GM12878 (cell line): Measurements from ENCODE around the gene ATCAY. TPM values are rescaled to one million over a fixed set of nuclear protein-coding genes. Genes with fewer than 3 reads are reported as not detected.
A peak's percentile ranks its signal among the peaks of the same experiment; 100 is the strongest.

Experiments
- ATAC-seq: fragments of 200-7000 bp; cut with Tn5 transposase; 3 replicates; pipeline ENCODE4 v1.9.1; 2020; ENCODE audit warnings: mild to moderate bottlenecking, moderate library complexity
- BruUV-seq: library from RNA; stranded (reverse); fragments of 400-500 nt; replicated peaks from 2 replicates; lab custom pipeline; 2021; lab: Mats Ljungman, UMichigan
- CTCF ChIA-PET: fragments of 300-600 bp; sonication (Branson Sonifier 250); formaldehyde crosslinking; extraction: SDS; loops from one replicate; lab custom pipeline; 2021; ENCODE audit warnings: inconsistent platforms; lab: Yijun Ruan, JAX
- POLR2A ChIA-PET: fragments of 350-600 bp; formaldehyde crosslinking; extraction: SDS; loops from one replicate; lab custom pipeline; 2021; ENCODE audit warnings: inconsistent platforms; lab: Charles Lee
- RAD21 ChIA-PET: fragments of 300-600 bp; sonication (Branson Sonifier 250); formaldehyde crosslinking; loops from one replicate; lab custom pipeline; 2023; ENCODE audit warnings: antibody characterized with exemption; ENCODE audit not compliant: unreplicated experiment; lab: Charles Lee
- SMC1A ChIA-PET: fragments of 300-600 bp; sonication (Branson Sonifier 250); formaldehyde crosslinking; loops from one replicate; lab custom pipeline; 2023; ENCODE audit not compliant: unreplicated experiment, uncharacterized antibody; lab: Charles Lee
- DNase-seq: peaks from one replicate; pipeline ENCODE4 v3.0.0-alpha.2; 2011; ENCODE audit warnings: low read depth, low spot score
- FAIRE-seq: peaks from 3 replicates; lab custom pipeline; 2011; peaks lifted over from hg19 to GRCh38; lab: Jason Lieb, UNC
- H2AFZ ChIP-seq: 2 replicates; pipeline ENCODE4 v1.6.0; 2011; ENCODE audit warnings: low read depth, low read length, control low read depth; ENCODE audit not compliant: control insufficient read depth
- H3K27ac ChIP-seq: 2 replicates; pipeline ENCODE4 v1.5.1; 2011; ENCODE audit warnings: control low read depth; ENCODE audit not compliant: control insufficient read depth, insufficient read depth
- H3K27me3 ChIP-seq, 2 experiments: replicated peaks in 1 of 2; 2 replicates each; pipeline versions ENCODE4 v1.6.0 to v1.6.1; 2011; ENCODE audit warnings: low read length in 1 of 2; ENCODE audit not compliant: control insufficient read depth in 2 of 2, insufficient read depth in 2 of 2
- H3K36me3 ChIP-seq, 2 experiments: 2 replicates each; pipeline ENCODE4 v1.5.1; 2011; ENCODE audit warnings: low read length in 1 of 2; ENCODE audit not compliant: control insufficient read depth in 2 of 2, insufficient read depth in 2 of 2
- H3K4me1 ChIP-seq: 2 replicates; pipeline ENCODE4 v1.6.1; 2011; ENCODE audit warnings: mild to moderate bottlenecking, low read length, moderate library complexity, mixed read lengths; ENCODE audit not compliant: control insufficient read depth, insufficient read depth
- H3K4me2 ChIP-seq: 2 replicates; pipeline ENCODE4 v1.6.0; 2011; ENCODE audit warnings: control low read depth; ENCODE audit not compliant: control insufficient read depth, insufficient read depth
- H3K4me3 ChIP-seq: fragments of 200-600 bp; sonication (generic); 2 replicates; pipeline ENCODE4 v1.5.1; 2016
- H3K79me2 ChIP-seq: 2 replicates; pipeline ENCODE4 v1.6.0; 2011; ENCODE audit warnings: low read length; ENCODE audit not compliant: control insufficient read depth, insufficient read depth
- H3K9ac ChIP-seq: 2 replicates; pipeline ENCODE4 v1.8.0; 2011; ENCODE audit warnings: low read length, control low read depth, mixed read lengths; ENCODE audit not compliant: control insufficient read depth, insufficient read depth
- H3K9me3 ChIP-seq: replicated peaks from 3 replicates; pipeline ENCODE4 v1.5.1; 2011; ENCODE audit warnings: mild to moderate bottlenecking, low read length; ENCODE audit not compliant: control insufficient read depth, insufficient read depth
- H4K20me1 ChIP-seq: 2 replicates; pipeline ENCODE4 v1.6.0; 2011; ENCODE audit not compliant: control insufficient read depth, insufficient read depth
- FOXK2 ChIP-seq: fragments of 450-650 bp; IDR thresholded peaks from 2 replicates; pipeline ENCODE4 v1.6.1; 2017; ENCODE audit warnings: mild to moderate bottlenecking, moderate library complexity
- KLF5 ChIP-seq: fragments of 450-650 bp; IDR thresholded peaks from 2 replicates; pipeline ENCODE4 v1.6.1; 2014; ENCODE audit warnings: mild to moderate bottlenecking; ENCODE audit not compliant: partially characterized antibody
- MYC ChIP-seq: IDR thresholded peaks from 2 replicates; pipeline ENCODE4 v1.6.1; 2011; ENCODE audit warnings: mild to moderate bottlenecking, low read length, moderate library complexity, inconsistent platforms; ENCODE audit not compliant: insufficient read depth, insufficient replicate concordance, insufficient read length, severe bottlenecking
- NR2C2 ChIP-seq: IDR thresholded peaks from 2 replicates; pipeline ENCODE4 v1.6.1; 2011; ENCODE audit warnings: borderline replicate concordance, low read depth; ENCODE audit not compliant: control insufficient read depth, insufficient read length
- SMAD1 ChIP-seq: fragments of 450-650 bp; IDR thresholded peaks from 2 replicates; pipeline ENCODE4 v1.6.1; 2018; ENCODE audit warnings: mild to moderate bottlenecking, low read depth; ENCODE audit not compliant: partially characterized antibody
- STAT3 ChIP-seq: IDR thresholded peaks from 2 replicates; pipeline ENCODE4 v1.6.1; 2011; ENCODE audit warnings: low read depth, low read length, improper control_type of control experiment
- ZBED1 ChIP-seq: IDR thresholded peaks from 2 replicates; pipeline ENCODE4 v1.6.1; 2016; ENCODE audit warnings: borderline replicate concordance
- WGBS: methylation state at CpG from one replicate; pipeline ENCODE4 v1.1.6; 2016; ENCODE audit warnings: low lambda C conversion rate; ENCODE audit not compliant: insufficient replicate concordance, insufficient coverage; ENCODE audit errors: missing lambda C conversion rate; 5-methylcytosine and 5-hydroxymethylcytosine counted together
- in situ Hi-C: fragments of 300-500 bp; cut with MboI; formaldehyde crosslinking; loops from 9 replicates; pipeline ENCODE4 v1.14.3; 2018; ENCODE audit warnings: mixed read lengths
- intact Hi-C: fragments of 100-400 bp; cut with micrococcal nuclease; formaldehyde crosslinking; loops from one replicate; pipeline ENCODE4 v1.14.2; 2022; ENCODE audit not compliant: unreplicated experiment
- polyA plus RNA-seq, 11 experiments: library from polyadenylated mRNA; depleted of rRNA in 4 of 11; unstranded in 6 of 11; stranded (reverse) in 5 of 11; fragments of >200 nt; fragmentation: Nextera tagmentation in 4 of 11; fragmentation: Illumina TruSeq in 1 of 11; extraction: Ambion mirVana in 4 of 11; extraction: Trizol in 1 of 11; gene quantifications; 1 replicate in 1 of 11; 2 replicates in 10 of 11; pipeline versions ENCODE4 v1.2.1 to v1.2.3, GENCODE V29; 2011 to 2016; ENCODE audit warnings: inconsistent platforms in 2 of 11, missing spikeins in 2 of 11, low read depth in 1 of 11
- total RNA-seq, 4 experiments: library from RNA; depleted of rRNA in 3 of 4; stranded (reverse); fragments of >200 nt in 3 of 4; fragmentation: Illumina TruSeq in 1 of 4; extraction: Trizol in 1 of 4; gene quantifications; 2 replicates each; pipeline versions ENCODE4 v1.2.1 to v1.2.3, GENCODE V29; 2013 to 2021
- TF ChIP-seq, protein P1 (sequence below): IDR thresholded peaks from 2 replicates; pipeline ENCODE4 v1.6.1; 2012; ENCODE audit warnings: improper control_type of control experiment, low read depth, low read length; ENCODE audit not compliant: insufficient replicate concordance
- TF ChIP-seq, protein P2 (sequence below): fragments of 450-650 bp; IDR thresholded peaks from 2 replicates; pipeline ENCODE4 v1.6.1; 2016; ENCODE audit warnings: mild to moderate bottlenecking, moderate library complexity, borderline replicate concordance
- TF ChIP-seq, protein P3 (sequence below): fragments of 450-650 bp; IDR thresholded peaks from 2 replicates; pipeline ENCODE4 v1.6.1; 2018; ENCODE audit warnings: borderline replicate concordance, mild to moderate bottlenecking; ENCODE audit not compliant: partially characterized antibody

The ATCAY gene
- total and polyA plus RNA-seq, 10 of the 15 experiments (the other 5 are each of a cell fraction or from before 2014, with no cell fraction given): under 0.01 to 0.04 (median 0.02) TPM; not detected in 4

DNA sequence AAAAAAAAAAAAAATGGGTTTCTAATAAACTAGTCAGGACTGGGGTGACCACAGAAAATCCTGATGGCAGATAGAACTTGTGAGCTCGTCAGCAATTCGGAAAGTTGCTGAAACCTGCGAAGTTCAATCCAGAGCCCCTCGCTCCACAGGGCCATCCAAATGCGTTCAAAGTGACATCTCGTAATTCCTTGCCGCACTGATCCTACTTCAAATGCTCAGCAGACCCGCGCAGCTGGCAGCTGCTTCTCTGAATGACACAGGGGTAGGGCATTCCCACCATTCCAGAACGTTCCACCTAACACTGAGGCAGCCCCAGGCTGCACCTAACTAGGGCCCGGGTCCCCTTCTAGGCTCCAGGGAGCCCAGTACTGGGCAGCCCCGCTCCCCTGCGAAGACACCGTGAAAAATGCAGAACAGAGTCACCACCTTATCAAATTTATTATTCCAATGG is 95.2 kb downstream of the ATCAY start:
- ChIA-PET RAD21 (no interaction called here), POLR2A (interaction anchor here (0.6 kb wide), 1 partner anchor 19 kb away, joined by 3 read pairs; no protein-coding TSS in a partner anchor), CTCF (interaction anchor here (0.7 kb wide), 1 partner anchor 15 kb away, joined by 5 read pairs; no protein-coding TSS in a partner anchor), SMC1A (no interaction called here)
- H4K20me1 ChIP-seq: peaks cover 25% of the 10 kb centered on the region
- 89% methylated on average over 14 of the region's 14 CpGs for WGBS
- H2AFZ ChIP-seq: no peak overlapping the region
- H3K4me1 ChIP-seq: peaks cover 7% of the 10 kb centered on the region
- no peak overlapping the region for H3K4me2 ChIP-seq
- DNase-seq (no peak), ATAC-seq (no peak), FAIRE-seq (no peak)
- no peak overlapping the region for H3K27ac ChIP-seq
- in situ Hi-C loops: no loop called here
- H3K9me3 ChIP-seq: no peaks in the 10 kb centered on the region
- intact Hi-C loops: no loop called here
- H3K79me2 ChIP-seq: peaks cover 33% of the 10 kb centered on the region
- H3K9ac ChIP-seq: no peak overlapping the region
- peaks cover 22 to 46% of the 10 kb centered on the region in 2 experiments for H3K36me3 ChIP-seq
- no peaks in the 10 kb centered on the region for H3K27me3 ChIP-seq
- H3K4me3 ChIP-seq: no peak overlapping the region
- no TSS peak for BruUV-seq
- no peak for TF ChIP-seq NR2C2
- TF ChIP-seq MYC: no peak
- no peak for TF ChIP-seq STAT3
- TF ChIP-seq, protein P1, sequence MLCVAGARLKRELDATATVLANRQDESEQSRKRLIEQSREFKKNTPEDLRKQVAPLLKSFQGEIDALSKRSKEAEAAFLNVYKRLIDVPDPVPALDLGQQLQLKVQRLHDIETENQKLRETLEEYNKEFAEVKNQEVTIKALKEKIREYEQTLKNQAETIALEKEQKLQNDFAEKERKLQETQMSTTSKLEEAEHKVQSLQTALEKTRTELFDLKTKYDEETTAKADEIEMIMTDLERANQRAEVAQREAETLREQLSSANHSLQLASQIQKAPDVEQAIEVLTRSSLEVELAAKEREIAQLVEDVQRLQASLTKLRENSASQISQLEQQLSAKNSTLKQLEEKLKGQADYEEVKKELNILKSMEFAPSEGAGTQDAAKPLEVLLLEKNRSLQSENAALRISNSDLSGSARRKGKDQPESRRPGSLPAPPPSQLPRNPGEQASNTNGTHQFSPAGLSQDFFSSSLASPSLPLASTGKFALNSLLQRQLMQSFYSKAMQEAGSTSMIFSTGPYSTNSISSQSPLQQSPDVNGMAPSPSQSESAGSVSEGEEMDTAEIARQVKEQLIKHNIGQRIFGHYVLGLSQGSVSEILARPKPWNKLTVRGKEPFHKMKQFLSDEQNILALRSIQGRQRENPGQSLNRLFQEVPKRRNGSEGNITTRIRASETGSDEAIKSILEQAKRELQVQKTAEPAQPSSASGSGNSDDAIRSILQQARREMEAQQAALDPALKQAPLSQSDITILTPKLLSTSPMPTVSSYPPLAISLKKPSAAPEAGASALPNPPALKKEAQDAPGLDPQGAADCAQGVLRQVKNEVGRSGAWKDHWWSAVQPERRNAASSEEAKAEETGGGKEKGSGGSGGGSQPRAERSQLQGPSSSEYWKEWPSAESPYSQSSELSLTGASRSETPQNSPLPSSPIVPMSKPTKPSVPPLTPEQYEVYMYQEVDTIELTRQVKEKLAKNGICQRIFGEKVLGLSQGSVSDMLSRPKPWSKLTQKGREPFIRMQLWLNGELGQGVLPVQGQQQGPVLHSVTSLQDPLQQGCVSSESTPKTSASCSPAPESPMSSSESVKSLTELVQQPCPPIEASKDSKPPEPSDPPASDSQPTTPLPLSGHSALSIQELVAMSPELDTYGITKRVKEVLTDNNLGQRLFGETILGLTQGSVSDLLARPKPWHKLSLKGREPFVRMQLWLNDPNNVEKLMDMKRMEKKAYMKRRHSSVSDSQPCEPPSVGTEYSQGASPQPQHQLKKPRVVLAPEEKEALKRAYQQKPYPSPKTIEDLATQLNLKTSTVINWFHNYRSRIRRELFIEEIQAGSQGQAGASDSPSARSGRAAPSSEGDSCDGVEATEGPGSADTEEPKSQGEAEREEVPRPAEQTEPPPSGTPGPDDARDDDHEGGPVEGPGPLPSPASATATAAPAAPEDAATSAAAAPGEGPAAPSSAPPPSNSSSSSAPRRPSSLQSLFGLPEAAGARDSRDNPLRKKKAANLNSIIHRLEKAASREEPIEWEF: no peak
- TF ChIP-seq, protein P2, sequence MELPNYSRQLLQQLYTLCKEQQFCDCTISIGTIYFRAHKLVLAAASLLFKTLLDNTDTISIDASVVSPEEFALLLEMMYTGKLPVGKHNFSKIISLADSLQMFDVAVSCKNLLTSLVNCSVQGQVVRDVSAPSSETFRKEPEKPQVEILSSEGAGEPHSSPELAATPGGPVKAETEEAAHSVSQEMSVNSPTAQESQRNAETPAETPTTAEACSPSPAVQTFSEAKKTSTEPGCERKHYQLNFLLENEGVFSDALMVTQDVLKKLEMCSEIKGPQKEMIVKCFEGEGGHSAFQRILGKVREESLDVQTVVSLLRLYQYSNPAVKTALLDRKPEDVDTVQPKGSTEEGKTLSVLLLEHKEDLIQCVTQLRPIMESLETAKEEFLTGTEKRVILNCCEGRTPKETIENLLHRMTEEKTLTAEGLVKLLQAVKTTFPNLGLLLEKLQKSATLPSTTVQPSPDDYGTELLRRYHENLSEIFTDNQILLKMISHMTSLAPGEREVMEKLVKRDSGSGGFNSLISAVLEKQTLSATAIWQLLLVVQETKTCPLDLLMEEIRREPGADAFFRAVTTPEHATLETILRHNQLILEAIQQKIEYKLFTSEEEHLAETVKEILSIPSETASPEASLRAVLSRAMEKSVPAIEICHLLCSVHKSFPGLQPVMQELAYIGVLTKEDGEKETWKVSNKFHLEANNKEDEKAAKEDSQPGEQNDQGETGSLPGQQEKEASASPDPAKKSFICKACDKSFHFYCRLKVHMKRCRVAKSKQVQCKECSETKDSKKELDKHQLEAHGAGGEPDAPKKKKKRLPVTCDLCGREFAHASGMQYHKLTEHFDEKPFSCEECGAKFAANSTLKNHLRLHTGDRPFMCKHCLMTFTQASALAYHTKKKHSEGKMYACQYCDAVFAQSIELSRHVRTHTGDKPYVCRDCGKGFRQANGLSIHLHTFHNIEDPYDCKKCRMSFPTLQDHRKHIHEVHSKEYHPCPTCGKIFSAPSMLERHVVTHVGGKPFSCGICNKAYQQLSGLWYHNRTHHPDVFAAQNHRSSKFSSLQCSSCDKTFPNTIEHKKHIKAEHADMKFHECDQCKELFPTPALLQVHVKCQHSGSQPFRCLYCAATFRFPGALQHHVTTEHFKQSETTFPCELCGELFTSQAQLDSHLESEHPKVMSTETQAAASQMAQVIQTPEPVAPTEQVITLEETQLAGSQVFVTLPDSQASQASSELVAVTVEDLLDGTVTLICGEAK: no peak
- TF ChIP-seq KLF5: no peak
- peak; percentile 18; the same call in 1 of the 2 replicates for TF ChIP-seq ZBED1
- TF ChIP-seq FOXK2: no peak
- TF ChIP-seq SMAD1: no peak
- TF ChIP-seq, protein P3, sequence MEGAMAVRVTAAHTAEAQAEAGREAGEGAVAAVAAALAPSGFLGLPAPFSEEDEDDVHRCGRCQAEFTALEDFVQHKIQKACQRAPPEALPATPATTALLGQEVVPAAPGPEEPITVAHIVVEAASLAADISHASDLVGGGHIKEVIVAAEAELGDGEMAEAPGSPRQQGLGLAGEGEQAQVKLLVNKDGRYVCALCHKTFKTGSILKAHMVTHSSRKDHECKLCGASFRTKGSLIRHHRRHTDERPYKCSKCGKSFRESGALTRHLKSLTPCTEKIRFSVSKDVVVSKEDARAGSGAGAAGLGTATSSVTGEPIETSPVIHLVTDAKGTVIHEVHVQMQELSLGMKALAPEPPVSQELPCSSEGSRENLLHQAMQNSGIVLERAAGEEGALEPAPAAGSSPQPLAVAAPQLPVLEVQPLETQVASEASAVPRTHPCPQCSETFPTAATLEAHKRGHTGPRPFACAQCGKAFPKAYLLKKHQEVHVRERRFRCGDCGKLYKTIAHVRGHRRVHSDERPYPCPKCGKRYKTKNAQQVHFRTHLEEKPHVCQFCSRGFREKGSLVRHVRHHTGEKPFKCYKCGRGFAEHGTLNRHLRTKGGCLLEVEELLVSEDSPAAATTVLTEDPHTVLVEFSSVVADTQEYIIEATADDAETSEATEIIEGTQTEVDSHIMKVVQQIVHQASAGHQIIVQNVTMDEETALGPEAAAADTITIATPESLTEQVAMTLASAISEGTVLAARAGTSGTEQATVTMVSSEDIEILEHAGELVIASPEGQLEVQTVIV: no peak
